ENCODE data around the gene PDE4D. TPM values are rescaled to one million over a fixed set of nuclear protein-coding genes. Genes with fewer than 3 reads are reported as not detected.

The PDE4D gene
- total RNA-seq, 1 experiment from 2014 or later: 2.1 TPM

GRCh38 chr5:58983526-58984452 is 909.7 kb downstream of the PDE4D start:
- H2BK15ac ChIP-seq (ENCODE audit: low read depth, low read length): no peak overlapping the region
- no peaks in the 10 kb centered on the region for H3K79me2 ChIP-seq (ENCODE audit: insufficient read depth, low read length)
- Mint-ChIP-seq H3K27ac (no peak overlapping the region), H3K4me3 (no peak overlapping the region), H3K36me3 (ENCODE audit: insufficient read depth in 1 of 3, low read depth in 3 of 3) (peaks cover 0 to 8% (median 3%) of the 10 kb centered on the region in 3 experiments; a peak in 4 of 7 replicates), H3K9me3 (peaks cover 3 to 10% of the 10 kb centered on the region in 2 experiments; a peak in 4 of 5 replicates), H3K27me3 (ENCODE audit: low read depth) (no peaks in the 10 kb centered on the region; the same call in 1 of the 2 replicates), H3K4me1 (peaks cover 21% of the 10 kb centered on the region in 2 experiments)
- no peaks in the 10 kb centered on the region for H3K27me3 ChIP-seq (ENCODE audit: insufficient read depth, low read length)
- H3T11ph ChIP-seq (ENCODE audit: low read length): no peak overlapping the region
- H3K23me2 ChIP-seq (ENCODE audit: insufficient read length, low read depth, low read length, poor library complexity, severe bottlenecking): no peaks in the 10 kb centered on the region
- no peaks in the 10 kb centered on the region for H4K20me1 ChIP-seq (ENCODE audit: control insufficient read depth, insufficient read depth, insufficient read length)
- no peak overlapping the region for H4K91ac ChIP-seq (ENCODE audit: insufficient read length, low read depth, low read length)
- H3K14ac ChIP-seq (ENCODE audit: insufficient read depth, low read length): no peak overlapping the region
- no peak overlapping the region for H2BK12ac ChIP-seq (ENCODE audit: insufficient read length, low read depth, low read length)
- H3K23ac ChIP-seq (ENCODE audit: insufficient read length, low read depth, low read length): no peak overlapping the region
- H3K9ac ChIP-seq (ENCODE audit: extremely low read depth, insufficient read length, low read length): no peak overlapping the region
- H3K56ac ChIP-seq (ENCODE audit: insufficient read length, low read depth, low read length): no peak overlapping the region
- H2AFZ ChIP-seq (ENCODE audit: low read length): no peak overlapping the region
- no peak for DNase-seq
- H2BK20ac ChIP-seq (ENCODE audit: low read depth, low read length, poor library complexity, severe bottlenecking): no peak overlapping the region
- no peak overlapping the region for H3K27ac ChIP-seq (ENCODE audit: insufficient read length, low read depth, low read length)
- H4K8ac ChIP-seq (replicated peaks; ENCODE audit: insufficient read length, low read depth, low read length): no peak overlapping the region
- no peaks in the 10 kb centered on the region for H3K79me1 ChIP-seq (ENCODE audit: insufficient read depth, low read depth, low read length, poor library complexity, severe bottlenecking)
- no peak overlapping the region for H3K4ac ChIP-seq (ENCODE audit: low read depth, low read length)
- H2BK5ac ChIP-seq (ENCODE audit: insufficient read length, low read length): no peak overlapping the region
- H2AK5ac ChIP-seq (ENCODE audit: insufficient read length, low read length): no peak overlapping the region
- no peak overlapping the region for H4K5ac ChIP-seq (ENCODE audit: insufficient read length, low read depth, low read length)
- H3K9me3 ChIP-seq (ENCODE audit: control insufficient read depth, low read depth, low read length): no peaks in the 10 kb centered on the region
- H3K4me1 ChIP-seq (ENCODE audit: insufficient read depth, low read length): no peaks in the 10 kb centered on the region
- H3K18ac ChIP-seq (ENCODE audit: insufficient read length, low read depth, low read length): no peak overlapping the region
- H2BK120ac ChIP-seq (ENCODE audit: low read depth, low read length, poor library complexity, severe bottlenecking): no peak overlapping the region
- H3K4me2 ChIP-seq (ENCODE audit: insufficient read depth, insufficient read length, low read length): no peak overlapping the region
- no peak for TF ChIP-seq CTCF (conservative IDR thresholded peaks at IDR 0.05)
